Activated CD8-positive, alpha-beta T cell treated with anti-CD3 and anti-CD28 coated beads for 36 hours (primary cell): ENCODE data around the gene TNIK. TPM values are rescaled to one million over a fixed set of nuclear protein-coding genes. Genes with fewer than 3 reads are reported as not detected.
"Not testable (repeated sequence)": the region's sequence is repeated elsewhere in the genome, so short reads cannot be mapped to it uniquely, and the experiment has no call there.

Experiments
- ATAC-seq: fragments of 200-7000 bp; cut with Tn5 transposase; one replicate; pipeline ENCODE4 v1.10.0; 2021; ENCODE audit warnings: mild to moderate bottlenecking, moderate library complexity
- CTCF ChIA-PET: fragments of 350-600 bp; sonication (Branson Sonifier 250); formaldehyde crosslinking; loops from one replicate; lab custom pipeline; 2021; ENCODE audit warnings: antibody characterized with exemption; lab: Charles Lee
- POLR2A ChIA-PET: fragments of 350-600 bp; sonication (Branson Sonifier 250); formaldehyde crosslinking; loops from one replicate; lab custom pipeline; 2021; ENCODE audit warnings: antibody characterized with exemption; lab: Charles Lee
- DNase-seq: peaks from one replicate; pipeline ENCODE4 v3.0.0-alpha.2; 2020
- H3K27ac Mint-ChIP-seq: one replicate; pipeline ENCODE4 v1.8.0; 2021; ENCODE audit warnings: mild to moderate bottlenecking, mixed read lengths
- H3K27me3 Mint-ChIP-seq: one replicate; pipeline ENCODE4 v1.8.0; 2021; ENCODE audit warnings: mixed read lengths
- H3K36me3 Mint-ChIP-seq: one replicate; pipeline ENCODE4 v1.8.0; 2021; ENCODE audit warnings: low read depth, mixed read lengths
- H3K4me1 Mint-ChIP-seq: one replicate; pipeline ENCODE4 v1.8.0; 2021; ENCODE audit warnings: low read depth, mixed read lengths
- H3K4me3 Mint-ChIP-seq: one replicate; pipeline ENCODE4 v1.8.0; 2021; ENCODE audit warnings: mild to moderate bottlenecking, moderate library complexity, mixed read lengths
- H3K9me3 Mint-ChIP-seq: one replicate; pipeline ENCODE4 v1.8.0; 2021; ENCODE audit warnings: mixed read lengths
- CTCF ChIP-seq: fragments of 200-600 bp; IDR thresholded peaks from one replicate; pipeline ENCODE4 v1.8.0; 2022; ENCODE audit warnings: antibody characterized with exemption, mild to moderate bottlenecking
- intact Hi-C: fragments of 100-400 bp; cut with micrococcal nuclease; formaldehyde crosslinking; loops from one replicate; pipeline ENCODE4 v1.10.0; 2022
- total RNA-seq, 2 experiments: library from RNA; stranded (reverse); gene quantifications; one replicate each; pipeline ENCODE4 v1.2.3, GENCODE V29; 2021

Gene TNIK
- total RNA-seq, 2 experiments from 2014 or later = 25.1 to 28.8 TPM

- peaks cover 46% of the 10 kb centered on the region for H3K4me1 Mint-ChIP-seq
- H3K9me3 Mint-ChIP-seq = peaks cover 10% of the 10 kb centered on the region
- ATAC-seq (no peak), DNase-seq (no peak)
- POLR2A ChIA-PET = no interaction called here
- no peak overlapping the region for H3K4me3 Mint-ChIP-seq
- H3K27ac Mint-ChIP-seq = no peak overlapping the region
- TF ChIP-seq CTCF = no peak
- CTCF ChIA-PET = no interaction called here
- no peaks in the 10 kb centered on the region for H3K27me3 Mint-ChIP-seq
- intact Hi-C loops = no loop called here
- H3K36me3 Mint-ChIP-seq = peaks cover 6% of the 10 kb centered on the region
Measured at GRCh38 chr3:171307046-171307585, 153.1 kb downstream of the TNIK start.

DNA sequence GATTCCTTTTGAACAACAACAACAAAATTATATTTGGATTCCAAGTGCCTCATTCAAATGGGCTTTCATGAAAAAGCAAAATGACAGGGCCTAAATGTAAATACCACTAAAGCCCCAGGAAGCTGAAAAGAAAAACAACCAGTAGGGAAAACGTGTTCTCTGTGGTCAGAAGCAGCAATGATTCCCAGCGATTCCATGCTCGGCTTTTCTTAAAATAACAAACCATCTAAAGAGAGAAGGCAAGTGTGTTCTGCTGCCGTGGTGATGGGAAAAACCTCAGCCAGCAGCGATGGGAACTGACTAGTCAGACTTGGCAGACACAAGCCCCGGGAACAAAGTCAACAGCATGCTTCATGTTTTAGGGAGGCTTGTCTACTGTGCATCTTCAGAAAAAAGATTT, 153.6 kb downstream of the TNIK start:
- Mint-ChIP-seq H3K4me1 (peaks cover 47% of the 10 kb centered on the region), H3K9me3 (peaks cover 10% of the 10 kb centered on the region), H3K36me3 (peaks cover 6% of the 10 kb centered on the region), H3K27me3 (no peaks in the 10 kb centered on the region), H3K27ac (no peak overlapping the region), H3K4me3 (no peak overlapping the region)
- ATAC-seq (no peak), DNase-seq (no peak)
- CTCF ChIA-PET = no interaction called here
- intact Hi-C loops = no loop called here
- no peak for TF ChIP-seq CTCF
- POLR2A ChIA-PET = no interaction called here

DNA sequence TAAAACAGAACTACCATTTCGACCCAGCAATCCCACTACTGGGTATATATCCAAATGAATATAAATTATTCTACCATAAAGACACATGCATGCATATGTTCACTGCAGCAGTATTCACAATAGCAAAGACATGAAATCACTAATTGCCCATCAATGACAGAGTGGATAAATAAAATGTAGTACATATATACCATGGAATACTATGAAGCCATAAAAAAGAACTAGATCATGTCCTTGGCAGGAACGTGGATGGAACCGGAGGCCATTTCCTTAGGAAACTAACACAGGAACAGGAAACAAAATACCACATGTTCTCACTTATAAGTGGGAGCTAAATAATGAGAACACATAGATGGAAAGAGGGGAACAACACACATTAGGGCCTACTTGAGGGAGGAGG, 154.4 kb downstream of the TNIK start:
- H3K36me3 Mint-ChIP-seq, intact Hi-C loops, H3K4me3 Mint-ChIP-seq, H3K27ac Mint-ChIP-seq, DNase-seq, CTCF ChIA-PET, H3K27me3 Mint-ChIP-seq, H3K9me3 Mint-ChIP-seq, ATAC-seq, POLR2A ChIA-PET: not testable (repeated sequence)
- H3K4me1 Mint-ChIP-seq = peaks cover 44% of the 10 kb centered on the region

- H3K9me3 Mint-ChIP-seq, CTCF ChIA-PET, H3K27ac Mint-ChIP-seq, intact Hi-C loops, POLR2A ChIA-PET, ATAC-seq, H3K27me3 Mint-ChIP-seq, H3K4me3 Mint-ChIP-seq, DNase-seq: not testable (repeated sequence)
- Mint-ChIP-seq H3K4me1 (peaks cover 44% of the 10 kb centered on the region), H3K36me3 (peaks cover 13% of the 10 kb centered on the region)
Measured at GRCh38 chr3:171304498-171304897, 155.7 kb downstream of the TNIK start.

GRCh38 chr3:171304017-171304416, 156.2 kb downstream of the TNIK start:
- ATAC-seq, H3K9me3 Mint-ChIP-seq, intact Hi-C loops, DNase-seq, H3K27ac Mint-ChIP-seq, CTCF ChIA-PET, H3K4me3 Mint-ChIP-seq, H3K27me3 Mint-ChIP-seq, POLR2A ChIA-PET: not testable (repeated sequence)
- Mint-ChIP-seq H3K4me1 (peaks cover 41% of the 10 kb centered on the region), H3K36me3 (peaks cover 17% of the 10 kb centered on the region)

GRCh38 chr3:171301998-171302397, 158.2 kb downstream of the TNIK start:
- Mint-ChIP-seq H3K27me3 (no peaks in the 10 kb centered on the region), H3K27ac (no peak overlapping the region), H3K4me3 (no peak overlapping the region), H3K36me3 (peaks cover 23% of the 10 kb centered on the region), H3K4me1 (peaks cover 39% of the 10 kb centered on the region), H3K9me3 (peaks cover 5% of the 10 kb centered on the region)
- no peak for DNase-seq
- intact Hi-C loops = no loop called here
- ATAC-seq = no peak
- ChIA-PET CTCF (interaction anchor here (1.3 to 1.4 kb wide), 2 partner anchors 139 to 265 kb away, joined by 4 to 5 read pairs; no protein-coding TSS in a partner anchor), POLR2A (no interaction called here)
- TF ChIP-seq CTCF = no peak
